Natural killer cell (primary cell): ENCODE data around the gene AR. TPM values are rescaled to one million over a fixed set of nuclear protein-coding genes. Genes with fewer than 3 reads are reported as not detected.
"Not testable (repeated sequence)": the region's sequence is repeated elsewhere in the genome, so short reads cannot be mapped to it uniquely, and the experiment has no call there.

Experiments
- ATAC-seq, 3 donors: fragments of 150-1000 bp in 2 of 3; fragments of 200-7000 bp in 1 of 3; cut with Tn5 transposase; 1 replicate in 1 of 3; 2 replicates in 2 of 3; pipeline ENCODE4 v1.10.0; 2021; ENCODE audit warnings: mild to moderate bottlenecking in 2 of 3, moderate library complexity in 2 of 3
- DNase-seq, 2 donors: peaks; one replicate each; pipeline versions ENCODE4 v3.0.0 to v3.0.0-alpha.2; 2013 to 2021; ENCODE audit warnings: mixed read lengths in 1 of 2
- H3K27ac ChIP-seq: one replicate; pipeline ENCODE4 v1.5.1; 2013; ENCODE audit warnings: mild to moderate bottlenecking, low read length
- H3K27me3 ChIP-seq: one replicate; pipeline ENCODE4 v1.6.1; 2013; ENCODE audit warnings: low read length; ENCODE audit not compliant: control insufficient read depth, insufficient read depth
- H3K36me3 ChIP-seq: one replicate; pipeline ENCODE4 v1.6.1; 2013; ENCODE audit warnings: low read length; ENCODE audit not compliant: control insufficient read depth, insufficient read depth
- H3K4me1 ChIP-seq: one replicate; pipeline ENCODE4 v1.6.1; 2013; ENCODE audit warnings: low read length; ENCODE audit not compliant: control insufficient read depth, insufficient read depth
- H3K4me3 ChIP-seq: one replicate; pipeline ENCODE4 v1.5.1; 2013; ENCODE audit warnings: low read length
- H3K9me3 ChIP-seq: one replicate; pipeline ENCODE4 v1.6.1; 2013; ENCODE audit warnings: low read length; ENCODE audit not compliant: control insufficient read depth, insufficient read depth
- H3K27ac Mint-ChIP-seq, 2 donors: one replicate each; pipeline ENCODE4 v1.8.0; 2022; ENCODE audit warnings: mild to moderate bottlenecking in 2 of 2, mixed read lengths in 2 of 2, moderate library complexity in 1 of 2
- H3K27me3 Mint-ChIP-seq, 2 donors: one replicate each; pipeline ENCODE4 v1.8.0; 2022; ENCODE audit warnings: low read depth in 2 of 2, mixed read lengths in 2 of 2
- H3K36me3 Mint-ChIP-seq: one replicate; pipeline ENCODE4 v1.8.0; 2022; ENCODE audit warnings: mixed read lengths
- H3K4me1 Mint-ChIP-seq, 2 donors: one replicate each; pipeline ENCODE4 v1.8.0; 2022; ENCODE audit warnings: mixed read lengths in 2 of 2
- H3K4me3 Mint-ChIP-seq: one replicate; pipeline ENCODE4 v1.8.0; 2022; ENCODE audit warnings: mild to moderate bottlenecking, moderate library complexity, mixed read lengths
- H3K9me3 Mint-ChIP-seq, 2 donors: one replicate each; pipeline ENCODE4 v1.8.0; 2022; ENCODE audit warnings: mixed read lengths in 2 of 2
- CTCF ChIP-seq: fragments of 200-600 bp; IDR thresholded peaks from one replicate; pipeline ENCODE4 v1.8.0; 2022; ENCODE audit warnings: antibody characterized with exemption
- WGBS: methylation state at CpG from one replicate; pipeline ENCODE4 v1.1.7; 2013; ENCODE audit warnings: missing lambda C conversion rate; ENCODE audit not compliant: insufficient coverage; 5-methylcytosine and 5-hydroxymethylcytosine counted together
- intact Hi-C: fragments of 100-400 bp; cut with micrococcal nuclease; formaldehyde crosslinking; loops from one replicate; pipeline ENCODE4 v1.14.2; 2022
- total RNA-seq, 4 donors: library from RNA; stranded (reverse); fragments of 120-200 nt in 1 of 4; gene quantifications; one replicate each; pipeline versions ENCODE4 v1.2.3 to v1.2.4, GENCODE V29; 2013 to 2022

The AR gene
- total RNA-seq, 3 donors from 2014 or later (not counting 1 experiment from before 2014, with no cell fraction given): 0.02 TPM; not detected in 2

GRCh38 chrX:67665583-67665982 is 121.8 kb downstream of the AR start:
- intact Hi-C loops: no loop called here
- no peaks in the 10 kb centered on the region for H3K27me3 ChIP-seq
- Mint-ChIP-seq H3K4me3 (no peak overlapping the region), H3K27me3 (peaks cover 0 to 14% of the 10 kb centered on the region in 2 donors), H3K9me3 (peaks cover 2 to 3% of the 10 kb centered on the region in 2 donors), H3K4me1 (no peaks in the 10 kb centered on the region), H3K36me3 (no peaks in the 10 kb centered on the region), H3K27ac (no peak overlapping the region)
- no peak overlapping the region for H3K4me3 ChIP-seq
- DNase-seq: no peak
- H3K4me1 ChIP-seq: no peaks in the 10 kb centered on the region
- H3K9me3 ChIP-seq: peaks cover 3% of the 10 kb centered on the region
- ATAC-seq: no peak
- H3K27ac ChIP-seq: no peak overlapping the region
- no peak for TF ChIP-seq CTCF
- WGBS: no CpG with 5 or more reads among the region's 1 CpG
- no peaks in the 10 kb centered on the region for H3K36me3 ChIP-seq

- H3K9me3 Mint-ChIP-seq, H3K36me3 ChIP-seq, H3K9me3 ChIP-seq, H3K4me3 Mint-ChIP-seq, H3K27ac Mint-ChIP-seq, H3K4me1 Mint-ChIP-seq, DNase-seq, H3K4me3 ChIP-seq, H3K4me1 ChIP-seq, H3K27ac ChIP-seq, ATAC-seq, H3K27me3 ChIP-seq, H3K36me3 Mint-ChIP-seq, intact Hi-C loops: not testable (repeated sequence)
- peaks cover 0 to 18% of the 10 kb centered on the region in 2 donors for H3K27me3 Mint-ChIP-seq
- WGBS: 94% methylated on average over 2 of the region's 2 CpGs
Observed at GRCh38 chrX:67670717-67671116, 126.9 kb downstream of the AR start.

GRCh38 chrX:67673741-67674274 is 130.0 kb downstream of the AR start:
- Mint-ChIP-seq H3K4me1 (no peaks in the 10 kb centered on the region), H3K9me3 (peaks cover 0 to 2% of the 10 kb centered on the region in 2 donors), H3K4me3 (no peak overlapping the region), H3K36me3 (no peaks in the 10 kb centered on the region), H3K27me3 (peaks cover 0 to 19% of the 10 kb centered on the region in 2 donors), H3K27ac (no peak overlapping the region)
- H3K36me3 ChIP-seq: no peaks in the 10 kb centered on the region
- no peak overlapping the region for H3K27ac ChIP-seq
- no peaks in the 10 kb centered on the region for H3K9me3 ChIP-seq
- no peaks in the 10 kb centered on the region for H3K4me1 ChIP-seq
- WGBS: 94% methylated on average over 2 of the region's 2 CpGs
- no peak overlapping the region for H3K4me3 ChIP-seq
- H3K27me3 ChIP-seq: no peaks in the 10 kb centered on the region
- intact Hi-C loops: no loop called here
- no peak for ATAC-seq
- no peak for DNase-seq
- TF ChIP-seq CTCF: no peak

- DNase-seq: no peak
- 100% methylated on average over 1 of the region's 1 CpG for WGBS
- Histone ChIP-seq H3K4me3 (no peak overlapping the region), H3K9me3 (no peaks in the 10 kb centered on the region), H3K4me1 (no peaks in the 10 kb centered on the region), H3K27ac (no peak overlapping the region), H3K27me3 (no peaks in the 10 kb centered on the region), H3K36me3 (no peaks in the 10 kb centered on the region)
- Mint-ChIP-seq H3K36me3 (no peaks in the 10 kb centered on the region), H3K9me3 (peaks cover 0 to 2% of the 10 kb centered on the region in 2 donors), H3K4me3 (no peak overlapping the region), H3K27ac (no peak overlapping the region), H3K4me1 (no peaks in the 10 kb centered on the region), H3K27me3 (peaks cover 0 to 19% of the 10 kb centered on the region in 2 donors)
- TF ChIP-seq CTCF: no peak
- intact Hi-C loops: no loop called here
- no peak for ATAC-seq
Observed at GRCh38 chrX:67674741-67675140, 130.9 kb downstream of the AR start.
